ENCODE data around the gene DTL. TPM values are rescaled to one million over a fixed set of nuclear protein-coding genes. Genes with fewer than 3 reads are reported as not detected.

Gene DTL
- polyA plus RNA-seq, 2 of the 4 experiments (the other 2 are of a cell fraction) = 22.0 to 30.2 TPM

GRCh38 chr1:212124690-212125582, 89.4 kb downstream of the DTL start:
- no peak for DNase-seq (ENCODE audit: low read depth in 1 of 2, low spot score in 1 of 2)
- CTCF ChIA-PET = interaction anchor here (0.6 to 1.3 kb wide), 2 partner anchors 298 to 610 kb away, joined by 3 to 4 read pairs; no protein-coding TSS in a partner anchor
- H3K4me2 ChIP-seq = no peak overlapping the region
- WGBS (ENCODE audit: missing lambda C conversion rate) = 88% methylated on average over 11 of the region's 11 CpGs
- no peak for FAIRE-seq
- no peaks in the 10 kb centered on the region for H3K4me1 ChIP-seq
- POLR2A ChIA-PET = no interaction called here
- no peak overlapping the region for H3K27ac ChIP-seq
- no peak for ATAC-seq
- TF ChIP-seq FOXS1 (CRISPR knock-in tag; IDR thresholded peaks at IDR 0.05) = no peak
- no peak for TF ChIP-seq RCOR1 (IDR thresholded peaks at IDR 0.05; ENCODE audit: low read depth, low read length)
- no peak for TF ChIP-seq RAD21 (conservative IDR thresholded peaks at IDR 0.05 in 1 of 2, IDR thresholded peaks at IDR 0.05 in 1 of 2)
- no peak for TF ChIP-seq ZC3H11A (IDR thresholded peaks at IDR 0.05)
- no peak for TF ChIP-seq CEBPB (IDR thresholded peaks at IDR 0.05)
- TF ChIP-seq FOSB (CRISPR knock-in tag; IDR thresholded peaks at IDR 0.05) = no peak
- no peak for TF ChIP-seq HOXB5 (CRISPR knock-in tag; IDR thresholded peaks at IDR 0.05)
- no peak for TF ChIP-seq ZFP36 (IDR thresholded peaks at IDR 0.05; ENCODE audit: borderline replicate concordance, partially characterized antibody)
- TF ChIP-seq HMGXB4 (CRISPR knock-in tag; IDR thresholded peaks at IDR 0.05; ENCODE audit: borderline replicate concordance) = no peak
- TF ChIP-seq CHD4 (IDR thresholded peaks at IDR 0.05; ENCODE audit: borderline replicate concordance) = no peak
- TF ChIP-seq KDM1A (IDR thresholded peaks at IDR 0.05; ENCODE audit: low read depth) = no peak
- TF ChIP-seq EHMT2 (IDR thresholded peaks at IDR 0.05; ENCODE audit: low read depth) = no peak
- no peak for TF ChIP-seq CHD2 (IDR thresholded peaks at IDR 0.05; ENCODE audit: low read length, partially characterized antibody)
- no peak for TF ChIP-seq NR3C1 (IDR thresholded peaks at IDR 0.05)
- no peak for TF ChIP-seq KDM5A (IDR thresholded peaks at IDR 0.05)
- no peak for TF ChIP-seq HOXB13 (CRISPR knock-in tag; IDR thresholded peaks at IDR 0.05; ENCODE audit: low read depth)
- H3K4me3 ChIP-seq = no peak overlapping the region
- no peaks in the 10 kb centered on the region for H3K9me3 ChIP-seq

GRCh38 chr1:212125654-212126053, 90.1 kb downstream of the DTL start:
- ATAC-seq = no peak
- H3K27ac ChIP-seq = no peak overlapping the region
- CTCF ChIA-PET = interaction anchor here (0.6 to 1.3 kb wide), 2 partner anchors 297 to 611 kb away, joined by 3 to 4 read pairs; no protein-coding TSS in a partner anchor
- TF ChIP-seq FOSB (CRISPR knock-in tag; IDR thresholded peaks at IDR 0.05) = no peak
- TF ChIP-seq SREBF2 (IDR thresholded peaks at IDR 0.05) = no peak
- no peak for TF ChIP-seq KDM1A (IDR thresholded peaks at IDR 0.05; ENCODE audit: low read depth)
- no peak for TF ChIP-seq HEYL (CRISPR knock-in tag; IDR thresholded peaks at IDR 0.05)
- POLR2A ChIA-PET = no interaction called here
- H3K4me1 ChIP-seq = no peaks in the 10 kb centered on the region
- H3K9me3 ChIP-seq = no peaks in the 10 kb centered on the region
- DNase-seq (ENCODE audit: low read depth in 1 of 2, low spot score in 1 of 2) = no peak
- 97% methylated on average over 9 of the region's 9 CpGs for WGBS (ENCODE audit: missing lambda C conversion rate)
- H3K4me2 ChIP-seq = no peak overlapping the region
- no peak for FAIRE-seq
- H3K4me3 ChIP-seq = no peak overlapping the region

- Histone ChIP-seq H3K4me3 (no peak overlapping the region), H3K4me2 (no peak overlapping the region), H3K9me3 (no peaks in the 10 kb centered on the region), H3K4me1 (no peaks in the 10 kb centered on the region), H3K27ac (no peak overlapping the region)
- POLR2A ChIA-PET = no interaction called here
- TF ChIP-seq RAD21 (conservative IDR thresholded peaks at IDR 0.05 in 1 of 2, IDR thresholded peaks at IDR 0.05 in 1 of 2) (no peak), CBX8 (IDR thresholded peaks at IDR 0.05) (no peak), MAFK (IDR thresholded peaks at IDR 0.05; ENCODE audit: partially characterized antibody) (no peak), FOSB (CRISPR knock-in tag; IDR thresholded peaks at IDR 0.05) (no peak), ZFP36 (IDR thresholded peaks at IDR 0.05; ENCODE audit: borderline replicate concordance, partially characterized antibody) (no peak), SMC3 (IDR thresholded peaks at IDR 0.05) (no peak), FOSL2 (IDR thresholded peaks at IDR 0.05) (no peak), FOSL2 (CRISPR knock-in tag; IDR thresholded peaks at IDR 0.05) (no peak), CBX2 (IDR thresholded peaks at IDR 0.05; ENCODE audit: borderline replicate concordance, low read depth) (no peak), HOXB13 (CRISPR knock-in tag; IDR thresholded peaks at IDR 0.05; ENCODE audit: low read depth) (no peak), PHF8 (IDR thresholded peaks at IDR 0.05; ENCODE audit: borderline replicate concordance, low read depth) (no peak), CTCF (IDR thresholded peaks at IDR 0.05) (no peak)
- 95% methylated on average over 4 of the region's 4 CpGs for WGBS (ENCODE audit: missing lambda C conversion rate)
- no peak for DNase-seq (ENCODE audit: low read depth in 1 of 2, low spot score in 1 of 2)
- CTCF ChIA-PET = interaction anchor here (0.7 kb wide), 1 partner anchor 8 kb away, joined by 3 read pairs; no protein-coding TSS in a partner anchor
- ATAC-seq = no peak
- no peak for FAIRE-seq
Measured at GRCh38 chr1:212127221-212127620, 91.7 kb downstream of the DTL start.
